Fibroblast of skin of right quadriceps (primary cell): ENCODE measurements around the gene MRRF.

ENCODE experiments used
- DNase-seq: peaks from one replicate; pipeline ENCODE4 v3.0.0-alpha.2; 2013

Gene MRRF

GRCh38 chr9:122264360-122265148, at the start of gene MRRF, which contains the start of gene RBM18:
TSS of gene MRRF (plus strand) at chr9:122264882. CDS start at chr9:122270892, 6,010 bp downstream.
TSS of gene RBM18 (minus strand) at chr9:122264840. CDS start at chr9:122261492, 3,348 bp downstream.
- peak; percentile 87 for DNase-seq

- no peak for DNase-seq
Observed at GRCh38 chr9:122215663-122216062, 49.0 kb upstream of the MRRF start.

DNA sequence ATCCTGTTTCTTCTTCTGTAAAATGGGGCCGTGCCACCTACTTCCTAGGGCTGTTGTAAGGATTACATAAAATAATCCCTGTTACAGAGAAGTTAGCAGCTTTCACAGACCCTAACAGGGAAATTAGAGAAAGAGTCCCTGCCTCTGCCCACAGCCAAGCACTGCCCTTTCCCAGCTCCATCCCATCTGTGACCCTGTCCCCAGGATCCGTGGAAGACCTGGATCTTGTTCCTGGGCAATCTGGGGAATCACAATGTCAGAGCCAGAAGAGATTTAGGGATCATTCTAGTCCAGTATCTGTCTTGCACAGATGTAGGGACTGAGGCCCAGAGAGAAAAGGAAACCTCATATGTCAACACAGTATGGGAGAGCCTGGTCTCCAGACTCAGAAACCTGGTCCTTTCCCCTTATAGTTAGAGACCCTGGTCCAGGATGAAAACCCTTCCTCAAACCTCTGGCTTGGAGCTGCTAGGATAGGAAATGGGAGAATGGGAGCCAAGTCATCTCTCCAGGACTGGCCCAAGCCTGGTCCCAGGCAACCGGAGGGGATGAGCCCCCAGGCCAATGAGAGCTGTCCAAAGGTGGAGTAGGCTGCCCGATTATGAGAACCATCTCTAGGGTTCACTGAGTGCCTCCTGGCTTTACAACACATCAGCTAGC, 48.4 kb upstream of the MRRF start:
- DNase-seq, result no peak

DNA sequence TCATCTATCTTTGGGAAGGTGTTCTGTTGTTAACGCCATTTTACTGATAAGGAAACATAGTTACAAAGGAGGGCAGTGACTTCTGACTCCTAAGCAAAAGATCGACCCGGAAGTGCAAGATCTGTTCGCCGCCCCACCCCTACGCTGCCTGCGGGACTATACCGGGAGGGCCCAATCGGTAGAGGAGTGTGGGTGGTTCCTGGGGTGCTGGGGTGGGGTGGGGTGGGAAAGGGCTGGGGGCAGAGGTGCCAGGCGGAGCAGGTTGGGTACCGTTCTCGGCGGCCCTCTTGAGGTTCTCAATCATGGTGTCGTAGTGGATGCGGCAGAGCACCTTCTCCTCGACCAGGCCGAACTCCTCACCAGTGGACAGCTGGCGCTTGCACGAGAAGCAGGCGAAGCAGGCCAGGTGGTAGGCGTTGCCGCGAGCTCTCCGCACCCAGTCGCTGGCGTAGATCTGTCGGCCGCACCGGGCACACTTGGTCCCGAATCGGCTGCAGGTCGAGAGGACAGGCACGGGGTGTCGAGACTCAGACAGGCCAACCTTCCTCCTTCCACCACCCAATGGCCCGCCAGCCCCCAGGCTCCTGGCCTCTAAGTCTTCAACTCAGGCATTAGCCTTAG, 47.8 kb upstream of the MRRF start:
- DNase-seq, result no peak

GRCh38 chr9:122217640-122218039, 47.0 kb upstream of the MRRF start:
- DNase-seq, result no peak

- DNase-seq, result no peak
Observed at GRCh38 chr9:122218071-122218934, 46.4 kb upstream of the MRRF start.

DNA sequence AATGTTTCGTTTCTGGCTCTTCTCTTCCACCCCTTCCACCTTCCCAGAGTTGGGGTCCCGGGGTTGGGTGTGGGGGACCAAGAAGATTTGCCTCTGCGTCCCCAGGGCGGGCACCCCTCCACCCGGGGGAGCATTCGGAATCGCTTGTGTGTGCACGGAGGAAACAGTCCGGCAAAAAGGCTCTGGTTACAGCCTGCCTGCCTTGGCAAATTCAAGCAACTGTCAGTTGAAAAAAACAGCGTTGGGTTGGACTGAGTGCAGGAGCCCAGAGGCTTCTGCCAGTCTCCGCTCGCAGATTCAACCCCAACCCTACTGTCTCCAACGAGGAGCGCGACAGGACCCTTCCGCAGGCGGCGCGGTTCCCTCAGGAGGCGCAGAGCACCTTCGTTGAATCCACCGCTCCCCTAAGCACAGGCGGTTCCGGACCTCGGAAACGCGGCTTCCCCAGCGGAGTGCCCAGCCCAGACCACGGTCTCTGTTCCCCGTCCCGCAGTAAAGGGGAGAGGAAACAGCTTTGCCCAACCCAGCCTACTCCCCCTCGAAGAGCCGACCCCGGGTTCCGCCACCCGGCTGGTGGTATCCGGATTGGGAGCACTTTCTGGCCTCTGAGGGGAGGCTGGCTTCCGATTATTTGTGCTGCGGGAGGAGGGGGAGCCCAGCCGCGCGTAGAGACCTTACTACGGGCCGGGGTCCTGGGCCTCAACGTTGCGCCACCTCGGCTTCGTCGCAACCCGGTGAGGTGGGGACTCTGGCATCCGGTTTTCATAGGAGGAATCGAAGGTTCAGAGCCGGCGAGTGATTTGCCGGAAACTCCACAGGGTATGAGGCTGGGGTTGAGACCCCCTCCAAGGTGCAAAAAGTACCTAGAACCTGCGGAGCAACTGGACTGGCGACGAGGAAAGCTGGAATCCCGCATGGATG, 45.5 kb upstream of the MRRF start:
- DNase-seq, result no peak

DNA sequence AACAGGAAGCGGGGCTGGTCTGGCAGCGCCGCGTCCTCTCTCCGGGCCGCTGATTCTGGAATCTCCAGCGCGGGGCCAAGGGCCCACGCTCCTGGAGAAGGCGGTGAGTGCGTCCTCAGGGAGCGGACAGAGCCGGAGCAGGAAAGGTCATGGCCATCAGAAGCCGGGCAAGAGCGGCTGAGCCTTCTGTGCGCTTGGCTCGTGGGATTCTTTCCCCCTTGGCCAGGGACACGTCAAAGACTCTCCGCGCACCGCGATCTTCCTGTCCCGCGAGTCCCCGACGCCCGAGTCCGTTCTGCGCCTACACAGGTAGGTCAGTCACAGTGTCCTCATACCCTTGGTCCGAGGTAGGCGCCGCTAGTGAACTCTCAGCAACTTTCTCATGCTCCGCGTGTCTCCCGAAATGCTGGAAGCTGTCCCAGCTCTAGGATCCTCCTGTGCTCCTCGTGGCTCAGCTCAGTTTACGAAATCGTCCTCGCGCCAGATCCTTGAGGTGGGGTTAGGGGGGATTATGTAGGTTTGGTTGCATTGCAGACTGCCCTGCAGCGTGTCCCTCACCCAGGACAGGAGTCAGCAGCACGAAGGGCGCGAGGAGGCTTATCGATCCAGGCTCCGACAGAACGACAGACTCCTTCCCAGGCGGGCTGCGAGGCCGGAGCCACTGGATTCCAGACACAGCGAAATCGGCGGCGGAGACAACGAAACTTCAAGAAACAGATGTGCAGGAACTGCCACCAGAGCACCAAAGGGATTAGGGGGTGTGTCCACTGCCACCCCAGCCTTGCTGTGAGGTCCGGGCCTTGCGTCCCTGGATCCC, 44.6 kb upstream of the MRRF start:
- DNase-seq, result peak; percentile 20

DNA sequence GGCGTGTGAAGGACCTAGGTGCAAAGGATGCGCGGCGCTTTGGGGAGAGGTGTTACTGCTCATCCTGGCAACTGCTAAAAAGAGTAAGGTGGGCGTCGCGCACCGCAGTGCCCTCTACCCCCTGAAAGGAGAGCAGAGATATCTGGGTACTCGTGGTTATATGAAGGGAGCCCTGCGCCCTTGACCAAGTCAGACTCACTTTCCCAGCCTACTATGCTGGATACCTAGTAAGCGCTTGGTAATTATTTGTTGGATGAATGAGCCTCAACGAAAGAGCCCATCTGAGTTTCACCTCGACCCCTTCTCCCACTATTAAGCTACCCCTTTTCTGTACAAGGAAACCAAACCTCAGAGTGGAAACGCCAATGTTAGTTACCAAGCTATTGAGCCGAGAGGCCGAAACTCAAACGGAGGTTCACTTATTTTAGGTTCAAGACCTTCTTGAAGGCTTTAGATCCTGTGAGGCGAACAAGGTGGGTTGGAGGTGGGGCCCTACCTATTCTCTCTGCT, 44.0 kb upstream of the MRRF start:
- DNase-seq, result no peak

- no peak for DNase-seq
Observed at GRCh38 chr9:122221183-122221811, 43.4 kb upstream of the MRRF start.

- DNase-seq, result no peak
Observed at GRCh38 chr9:122222791-122223190, 41.9 kb upstream of the MRRF start.

GRCh38 chr9:122223435-122223834, 41.2 kb upstream of the MRRF start:
- DNase-seq, result no peak

DNA sequence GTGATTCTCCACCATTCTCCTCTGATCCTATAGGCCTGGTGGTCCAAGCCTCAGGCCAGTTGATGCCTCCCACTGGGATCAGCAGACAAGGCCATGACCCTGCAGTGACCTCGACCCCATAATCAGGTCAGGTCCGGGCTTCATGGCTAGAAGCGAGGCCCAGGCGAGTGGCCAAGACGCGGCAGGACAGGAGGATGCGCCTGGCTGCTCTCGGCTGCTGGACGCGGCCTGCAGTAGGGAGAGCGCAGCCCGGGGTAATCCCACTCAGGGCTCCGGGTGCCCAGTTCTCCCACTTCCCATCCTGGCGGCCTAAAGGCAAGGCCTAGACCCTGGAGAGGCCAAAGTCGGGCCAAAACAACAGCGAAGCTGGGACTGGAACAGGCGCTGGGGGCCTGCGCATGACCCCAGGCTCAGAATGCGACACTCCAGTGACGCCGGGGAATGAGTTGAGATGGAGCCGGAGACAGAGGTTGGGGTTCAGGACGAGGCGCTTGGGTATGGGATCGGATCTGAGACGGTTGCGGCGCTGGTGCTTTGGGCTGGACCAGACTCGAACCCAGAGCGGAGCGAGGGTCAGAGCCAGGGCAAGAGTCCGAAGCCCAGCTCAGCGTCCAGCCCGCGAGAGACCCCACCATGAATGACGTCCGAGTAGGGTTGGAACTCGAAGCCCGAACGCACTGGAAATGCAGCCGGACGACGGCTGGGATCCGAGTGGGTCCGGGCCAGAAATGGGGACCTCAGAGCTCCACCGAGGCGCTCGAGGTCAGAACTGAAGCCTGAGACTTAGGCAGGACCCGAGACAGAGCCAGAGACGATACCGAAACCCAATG, 39.2 kb upstream of the MRRF start:
- DNase-seq, result no peak

DNA sequence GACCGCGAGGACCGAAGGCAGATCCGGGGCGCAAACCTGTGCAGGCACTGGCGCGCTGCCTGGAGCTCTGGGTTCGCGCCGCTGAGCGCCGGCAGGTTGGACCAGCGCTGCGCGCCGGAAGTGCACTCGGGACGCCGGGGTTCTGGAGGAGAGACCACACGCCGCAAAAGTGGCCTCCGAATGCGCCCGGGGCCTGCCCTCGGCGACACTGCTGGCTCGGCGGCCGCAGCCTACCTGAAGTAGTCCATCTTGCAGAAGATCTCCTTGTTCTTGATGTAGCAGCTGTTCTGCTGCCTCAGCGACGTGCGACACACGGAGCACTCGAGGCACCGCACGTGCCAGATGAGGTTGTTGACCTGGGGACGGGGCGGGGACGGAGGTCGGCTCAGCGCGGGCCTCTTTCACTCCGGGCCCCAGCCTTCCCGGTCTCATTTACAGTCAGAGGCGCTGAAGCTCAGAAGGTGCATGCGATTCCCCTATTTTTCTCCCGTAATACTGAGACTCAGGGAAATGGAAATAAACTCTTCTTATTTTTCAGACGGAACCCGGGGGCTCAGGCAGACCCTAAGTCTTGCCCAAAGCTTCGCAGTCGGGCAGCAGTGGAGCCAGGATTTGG, 38.4 kb upstream of the MRRF start:
- DNase-seq, result no peak

DNA sequence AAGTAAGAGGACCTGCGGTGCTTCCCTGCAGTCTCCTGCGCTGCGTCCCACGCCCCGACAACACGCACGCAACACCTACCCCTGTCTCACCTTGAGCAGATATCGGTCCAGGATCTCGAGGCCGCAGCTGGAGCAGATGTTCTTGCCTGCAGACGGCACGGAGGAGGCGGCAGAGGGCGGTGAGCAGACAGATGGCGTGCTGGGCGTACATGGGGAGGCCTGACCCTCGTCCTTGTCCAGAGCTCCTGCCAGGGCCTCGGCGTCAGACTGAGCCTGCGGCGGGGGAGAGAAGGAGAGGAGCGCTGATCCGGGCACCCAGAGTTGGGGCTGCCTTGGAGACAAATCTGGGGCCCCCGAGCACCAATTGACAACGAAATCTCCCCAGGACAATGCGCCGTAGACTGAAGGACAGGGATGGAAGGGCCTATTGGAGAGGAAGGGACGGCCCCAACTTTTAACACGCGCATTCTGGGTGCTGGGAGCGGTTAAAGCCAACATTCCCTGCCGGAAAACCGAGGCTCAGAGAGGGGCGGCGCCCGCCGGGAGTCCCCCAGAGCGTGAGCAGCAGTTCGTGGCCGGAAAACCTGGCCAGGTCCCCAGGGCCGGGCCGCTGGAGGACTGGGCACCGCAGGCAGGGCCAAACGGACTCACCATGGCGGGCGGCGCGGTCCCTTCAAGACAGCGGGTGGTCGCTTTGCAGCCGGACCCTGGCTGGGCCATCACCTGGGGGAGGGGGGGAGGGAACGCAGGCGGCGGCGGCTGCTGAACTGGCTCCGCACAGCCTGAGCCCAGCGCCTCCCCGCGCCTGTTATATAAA, 37.7 kb upstream of the MRRF start:
- no peak for DNase-seq

DNA sequence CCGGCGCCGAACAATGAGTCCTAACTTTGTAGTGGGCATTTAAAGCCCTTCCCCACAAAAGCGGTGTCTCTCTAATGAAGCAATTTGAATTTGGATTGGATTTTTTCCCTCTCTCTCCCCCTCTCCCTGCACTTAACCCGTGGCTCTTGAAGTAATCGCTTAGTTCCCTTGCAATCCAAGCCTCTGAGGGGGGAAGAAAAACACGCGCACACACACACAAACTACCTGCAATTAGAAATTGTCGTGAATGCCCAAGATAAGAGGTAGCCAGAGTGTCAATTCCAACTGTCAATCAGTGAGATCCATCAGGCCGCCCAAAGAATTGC, 37.1 kb upstream of the MRRF start:
- no peak for DNase-seq

GRCh38 chr9:122228191-122228567, 36.5 kb upstream of the MRRF start:
- DNase-seq, result no peak
